ENCODE data around the gene SNX17.
"Not testable (repeated sequence)": the region's sequence is repeated elsewhere in the genome, so short reads cannot be mapped to it uniquely, and the experiment has no call there.

SNX17 gene, protein sequence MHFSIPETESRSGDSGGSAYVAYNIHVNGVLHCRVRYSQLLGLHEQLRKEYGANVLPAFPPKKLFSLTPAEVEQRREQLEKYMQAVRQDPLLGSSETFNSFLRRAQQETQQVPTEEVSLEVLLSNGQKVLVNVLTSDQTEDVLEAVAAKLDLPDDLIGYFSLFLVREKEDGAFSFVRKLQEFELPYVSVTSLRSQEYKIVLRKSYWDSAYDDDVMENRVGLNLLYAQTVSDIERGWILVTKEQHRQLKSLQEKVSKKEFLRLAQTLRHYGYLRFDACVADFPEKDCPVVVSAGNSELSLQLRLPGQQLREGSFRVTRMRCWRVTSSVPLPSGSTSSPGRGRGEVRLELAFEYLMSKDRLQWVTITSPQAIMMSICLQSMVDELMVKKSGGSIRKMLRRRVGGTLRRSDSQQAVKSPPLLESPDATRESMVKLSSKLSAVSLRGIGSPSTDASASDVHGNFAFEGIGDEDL

DNA sequence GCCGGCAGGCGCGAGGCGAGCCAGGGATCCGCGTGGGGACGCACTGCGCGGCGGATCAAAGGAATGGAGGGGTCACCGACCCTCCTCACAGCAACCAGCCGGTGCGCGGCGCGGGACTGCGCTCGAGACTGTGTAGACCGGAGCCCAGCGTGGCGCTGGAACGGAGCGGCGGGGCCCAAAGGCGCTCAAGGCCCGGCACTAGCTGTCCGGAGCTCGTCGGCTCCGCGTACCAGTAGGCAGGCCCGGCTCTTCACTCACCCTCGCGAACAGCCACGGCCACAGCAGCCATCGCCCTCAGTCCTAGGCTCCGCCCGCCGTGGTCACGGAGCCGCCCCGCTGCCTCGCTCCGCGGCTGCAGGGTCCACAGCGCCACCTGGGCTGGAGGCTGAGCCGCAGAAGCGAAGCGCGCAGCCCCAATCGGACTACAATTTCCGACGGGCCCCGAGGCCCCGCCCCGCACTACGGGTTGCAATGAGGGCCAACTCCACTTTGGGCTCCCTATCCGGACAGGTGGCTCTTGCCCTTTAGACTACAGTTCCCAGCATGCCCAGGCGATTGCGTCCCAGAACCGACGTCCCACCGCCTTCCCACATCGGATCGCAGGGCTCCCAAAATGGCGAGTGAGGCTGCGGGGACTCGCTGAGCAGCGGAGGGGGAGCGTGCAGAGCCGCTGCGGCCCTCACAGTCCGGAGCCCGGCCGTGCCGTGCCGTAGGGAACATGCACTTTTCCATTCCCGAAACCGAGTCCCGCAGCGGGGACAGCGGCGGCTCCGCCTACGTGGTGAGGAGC lies at the start of gene SNX17, which contains the start of gene EIF2B4:
TSS of gene SNX17 (plus strand) at position 591 of the 790 bp plus-strand sequence. CDS start at position 719, 128 bp downstream.
TSS of gene EIF2B4 (minus strand) at position 313 of the 790 bp plus-strand sequence. CDS start at position 289, 24 bp downstream.
- peak; percentile 99 for DNase-seq

- DNase-seq, result peak; percentile 12
Observed at GRCh38 chr2:27320958-27321543, 49.4 kb upstream of the SNX17 start.

DNA sequence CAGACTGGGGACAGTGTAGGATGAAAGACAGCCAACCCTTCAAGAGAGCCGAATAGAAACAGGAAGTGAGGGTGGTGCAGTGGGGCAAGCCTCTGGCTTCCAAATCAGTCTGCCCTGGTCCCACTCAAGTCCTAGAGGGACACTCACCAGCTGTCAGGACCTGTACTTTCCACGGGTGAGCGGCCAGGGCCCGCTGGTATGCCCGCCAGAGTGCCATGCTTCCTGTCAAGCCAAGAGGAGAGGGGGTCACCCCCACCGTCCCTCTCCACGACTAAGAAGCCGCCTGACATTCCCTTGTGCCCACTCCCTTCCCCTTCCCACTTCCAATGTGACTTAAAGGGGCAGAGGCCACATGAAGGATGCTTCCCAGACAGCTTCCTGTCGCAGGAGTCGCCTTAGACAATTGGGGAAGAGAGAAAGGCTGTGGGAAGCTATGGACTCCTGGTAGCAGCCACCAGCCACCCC lies 48.1 kb upstream of the SNX17 start:
- no peak for DNase-seq

DNA sequence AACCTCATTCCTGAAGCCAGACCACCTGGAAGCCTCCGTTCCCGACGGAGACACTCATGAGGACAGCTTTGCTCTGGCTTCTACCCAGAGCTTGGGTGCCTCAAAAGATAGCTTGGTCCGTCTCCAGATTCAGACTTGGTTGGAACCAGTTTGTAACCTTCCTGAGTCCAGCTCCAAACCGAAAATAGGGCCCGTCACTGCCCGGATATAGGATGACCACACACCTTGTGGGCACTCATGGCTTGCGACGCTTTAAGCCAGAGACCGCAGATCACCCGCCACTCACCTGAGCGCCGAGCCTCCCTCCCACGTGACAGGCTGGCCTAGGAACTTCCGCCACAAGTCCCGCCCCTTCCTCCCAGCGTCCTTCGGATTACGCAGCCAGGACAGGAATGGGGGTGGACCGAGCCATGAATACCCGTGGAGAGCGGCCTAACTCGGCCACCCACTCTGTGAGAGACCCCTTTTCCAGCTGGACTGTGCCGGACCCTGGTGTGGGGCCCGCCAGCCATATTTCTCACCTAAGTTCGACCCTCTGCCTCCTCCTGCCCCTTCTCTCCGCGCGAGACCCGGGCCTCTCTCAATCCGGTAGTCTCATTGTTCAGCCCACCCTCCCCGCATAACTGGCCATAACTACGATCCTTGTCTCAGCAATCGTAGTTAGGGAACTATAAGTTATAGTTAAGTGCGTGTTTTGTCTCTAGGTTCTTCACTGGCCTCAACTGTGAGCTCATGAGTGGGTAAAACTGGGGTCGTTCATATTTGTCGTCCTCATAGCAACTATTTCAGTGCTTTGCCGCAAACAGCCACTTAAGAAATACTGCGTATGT lies 47.4 kb upstream of the SNX17 start, which contains the start of gene MPV17:
TSS of gene MPV17 (minus strand) at position 332 of the 830 bp plus-strand sequence. CDS start 580 bp downstream, outside the sequence.
- DNase-seq, result peak; percentile 85

DNA sequence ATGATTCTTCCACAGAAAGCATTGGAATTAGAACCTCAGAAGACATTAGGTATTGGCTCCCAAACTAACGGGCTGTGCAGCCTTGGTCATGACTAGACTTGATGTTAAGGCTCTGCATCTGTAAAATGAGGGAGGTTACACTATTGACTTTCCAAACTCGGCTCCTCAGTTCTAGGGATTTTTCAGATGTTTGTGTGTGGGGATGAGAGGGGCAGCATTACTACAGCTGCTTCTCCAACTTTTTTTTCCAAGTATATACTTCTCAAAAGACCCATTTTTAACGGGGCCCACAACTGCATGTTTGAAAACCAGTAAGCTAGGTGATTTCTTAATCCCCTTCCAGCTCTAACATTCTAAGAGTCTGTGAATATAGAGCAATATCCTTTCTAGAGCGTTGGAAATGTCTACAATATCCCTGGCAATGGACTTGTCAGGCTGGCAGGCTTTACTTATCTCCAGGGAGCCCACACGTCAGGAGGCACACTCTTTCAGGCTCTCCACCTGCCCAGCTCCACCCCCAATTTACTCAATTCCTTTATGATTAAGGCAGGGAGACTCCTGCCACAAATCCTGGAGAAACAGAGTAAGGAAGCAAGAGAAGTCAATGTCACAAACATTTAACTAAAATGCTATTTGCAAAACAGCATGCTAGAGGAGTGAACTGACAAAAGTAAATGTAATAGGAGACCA lies 46.7 kb upstream of the SNX17 start:
- DNase-seq, result no peak

GRCh38 chr2:27324720-27325119 lies 45.7 kb upstream of the SNX17 start:
- no peak for DNase-seq

DNA sequence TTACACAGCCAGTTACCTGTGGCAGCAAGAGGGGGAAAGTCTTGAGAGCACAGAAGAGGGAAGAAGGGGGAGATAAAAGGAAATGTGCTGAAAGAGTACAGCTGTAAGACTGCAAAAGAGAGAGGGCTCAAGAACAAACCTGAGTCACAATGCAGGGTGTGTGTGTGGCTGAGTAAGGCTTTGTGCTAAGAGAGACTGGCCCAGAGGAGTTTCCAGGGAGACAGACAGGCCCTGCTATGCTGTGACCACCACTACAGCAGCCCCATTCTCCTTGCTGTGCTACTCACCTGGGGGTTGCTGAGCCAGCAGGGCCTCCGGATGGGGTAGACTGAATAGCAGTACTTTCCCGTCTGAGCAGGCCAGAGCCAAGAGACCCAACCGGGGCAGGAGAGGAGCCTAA lies 35.1 kb upstream of the SNX17 start:
- DNase-seq, result no peak

DNA sequence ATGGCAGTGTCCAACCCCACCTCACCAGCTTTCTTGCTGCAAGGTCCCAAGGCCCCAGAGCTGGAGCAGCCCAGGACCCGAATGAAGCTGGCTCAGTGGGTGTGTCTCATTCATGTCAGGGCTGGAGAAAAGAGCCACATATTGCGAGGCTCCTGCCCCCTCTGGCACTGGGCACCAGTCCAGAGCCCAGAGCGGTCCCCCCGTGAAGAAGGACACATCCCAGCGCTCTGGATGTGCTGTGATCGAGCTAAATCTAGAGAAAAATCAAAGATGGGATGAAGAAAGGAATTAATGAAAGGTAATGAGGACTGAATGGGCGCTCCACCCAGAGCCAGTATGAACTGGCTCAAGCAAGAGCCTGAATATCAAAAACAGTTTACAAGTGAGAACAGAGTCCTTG lies 34.2 kb upstream of the SNX17 start:
- no peak for DNase-seq

DNA sequence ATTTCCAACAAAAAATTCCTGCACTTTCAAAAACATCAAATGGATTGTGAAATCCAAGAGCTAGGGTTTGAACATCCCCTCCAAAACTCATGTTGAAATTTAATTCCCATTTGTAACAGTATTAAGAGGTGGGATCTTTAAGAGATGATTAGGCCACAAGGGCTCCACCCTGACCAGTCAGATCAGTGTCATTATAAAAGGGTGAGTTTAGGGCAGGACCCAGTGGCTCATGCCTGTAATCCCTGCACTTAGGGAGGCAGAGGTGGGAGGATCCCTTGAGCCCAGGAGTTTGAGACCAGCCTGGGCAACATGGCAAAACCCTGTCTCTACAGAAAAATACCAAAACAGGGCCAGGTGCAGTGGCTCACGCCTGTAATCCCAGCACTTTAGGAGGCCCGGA lies 22.8 kb upstream of the SNX17 start:
- no peak for DNase-seq

DNA sequence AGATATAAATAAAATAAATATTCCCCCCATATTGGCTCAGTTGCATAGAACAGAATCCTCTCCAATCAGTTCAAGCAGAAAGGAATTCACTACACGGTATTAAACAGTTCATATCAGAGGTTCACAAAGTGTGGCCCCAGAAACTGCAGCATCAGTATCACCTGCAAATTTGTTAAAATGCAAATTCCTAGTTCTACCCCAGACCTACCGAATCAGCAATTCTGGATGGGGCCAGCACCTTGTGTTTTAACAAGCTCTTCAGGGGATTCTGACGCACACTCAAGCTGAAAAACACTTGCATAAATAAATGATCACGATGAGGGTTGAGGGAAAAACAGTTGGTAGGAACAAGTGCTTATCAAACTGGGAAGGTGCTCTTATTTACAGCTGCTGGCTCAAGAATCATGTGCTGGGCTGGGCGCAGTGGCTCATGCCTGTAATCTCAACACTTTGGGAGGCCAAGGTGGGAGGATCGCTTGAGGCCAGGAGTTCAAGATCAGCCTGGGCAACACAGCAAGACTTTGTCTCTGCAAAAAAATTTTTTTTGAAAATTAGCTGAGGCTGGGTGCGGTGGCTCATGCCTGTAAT lies 20.2 kb upstream of the SNX17 start:
- DNase-seq, result no peak

- DNase-seq, result no peak
Observed at GRCh38 chr2:27351802-27352598, 18.4 kb upstream of the SNX17 start.

GRCh38 chr2:27353386-27353761 lies 17.0 kb upstream of the SNX17 start:
- DNase-seq, result not testable (repeated sequence)

DNA sequence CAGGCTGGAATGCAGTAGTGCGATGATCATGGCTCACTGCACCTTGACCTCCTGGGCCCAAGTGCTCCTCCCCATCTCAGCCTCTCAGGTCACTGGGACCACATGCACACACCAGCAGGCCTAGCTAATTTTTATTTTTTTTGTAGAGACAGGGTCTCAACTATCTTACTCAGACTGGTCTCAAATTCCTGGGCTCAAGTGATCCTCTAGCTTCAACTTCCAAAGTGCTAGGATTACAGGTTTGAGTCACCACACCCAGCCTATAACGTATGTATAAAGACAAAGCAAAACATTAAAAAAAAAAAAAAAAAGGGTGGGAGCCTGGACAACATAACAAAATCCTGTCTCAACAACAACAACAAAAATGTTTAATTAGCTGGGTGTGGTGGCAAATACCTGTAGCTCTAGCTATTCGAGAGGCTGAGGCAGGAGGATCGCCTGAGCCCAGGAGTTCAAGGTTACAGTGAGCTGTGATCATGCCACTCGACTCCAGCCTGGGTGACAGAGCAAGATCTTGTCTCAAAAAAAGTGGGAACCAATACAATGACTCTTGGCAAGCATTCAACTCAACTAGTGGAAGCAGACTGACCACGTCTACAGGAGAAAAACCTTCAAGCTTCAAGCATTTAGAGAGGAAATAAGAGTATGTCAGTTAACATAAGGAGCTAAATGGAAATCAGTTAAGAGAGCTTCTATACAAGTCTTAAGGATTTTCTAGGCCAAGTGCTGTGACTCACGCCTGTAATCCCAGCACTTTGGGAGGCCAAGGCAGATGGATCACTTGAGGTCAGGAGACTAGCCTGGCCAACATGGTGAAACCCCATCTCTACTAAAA lies 16.4 kb upstream of the SNX17 start:
- no peak for DNase-seq

- DNase-seq, result no peak
Observed at GRCh38 chr2:27354597-27354927, 15.9 kb upstream of the SNX17 start.

GRCh38 chr2:27356056-27356381 lies 14.4 kb upstream of the SNX17 start:
- no peak for DNase-seq

DNA sequence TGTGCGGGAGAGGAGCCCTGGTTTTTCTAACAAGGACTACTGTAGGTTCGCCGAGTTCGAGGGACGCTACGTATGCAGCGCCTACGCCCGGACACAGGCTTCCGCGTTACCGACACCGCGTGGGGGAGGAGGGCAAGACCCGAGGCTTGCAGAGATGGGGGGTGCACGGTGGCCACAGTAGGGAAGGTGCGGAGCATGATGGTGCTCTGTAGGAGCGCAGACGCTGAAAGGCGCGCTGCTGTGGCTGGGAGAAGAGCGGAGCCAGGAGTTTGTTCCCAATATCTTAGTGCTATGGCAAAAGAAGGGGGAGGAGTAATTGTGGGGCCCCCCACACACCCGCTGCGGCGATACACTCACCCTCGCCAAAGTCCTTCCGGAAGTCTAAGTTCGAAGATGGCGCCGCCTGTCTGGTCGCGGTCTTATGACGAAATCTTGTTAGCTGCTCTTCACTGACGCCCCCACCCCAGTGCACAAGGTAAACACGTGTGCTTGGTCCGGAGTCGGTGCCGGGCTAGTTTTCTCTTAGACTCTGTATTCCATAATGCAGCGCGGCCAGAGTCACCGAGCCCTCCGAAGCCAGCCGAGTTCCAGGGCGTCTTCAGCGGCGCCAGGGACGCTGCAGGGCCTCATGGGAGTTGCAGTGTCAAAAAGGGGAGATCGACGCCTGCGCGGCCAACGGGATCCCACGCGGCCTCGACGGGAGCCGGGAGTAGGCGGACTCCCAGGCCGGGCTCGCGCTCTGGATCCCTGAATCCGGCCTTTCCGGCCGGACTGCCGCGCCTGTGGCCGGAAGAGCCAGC lies 13.8 kb upstream of the SNX17 start, which contains the start of gene GTF3C2:
TSS of gene GTF3C2 (minus strand) at position 383 of the 800 bp plus-strand sequence. CDS start 13,210 bp downstream, outside the sequence.
- DNase-seq, result peak; percentile 92

DNA sequence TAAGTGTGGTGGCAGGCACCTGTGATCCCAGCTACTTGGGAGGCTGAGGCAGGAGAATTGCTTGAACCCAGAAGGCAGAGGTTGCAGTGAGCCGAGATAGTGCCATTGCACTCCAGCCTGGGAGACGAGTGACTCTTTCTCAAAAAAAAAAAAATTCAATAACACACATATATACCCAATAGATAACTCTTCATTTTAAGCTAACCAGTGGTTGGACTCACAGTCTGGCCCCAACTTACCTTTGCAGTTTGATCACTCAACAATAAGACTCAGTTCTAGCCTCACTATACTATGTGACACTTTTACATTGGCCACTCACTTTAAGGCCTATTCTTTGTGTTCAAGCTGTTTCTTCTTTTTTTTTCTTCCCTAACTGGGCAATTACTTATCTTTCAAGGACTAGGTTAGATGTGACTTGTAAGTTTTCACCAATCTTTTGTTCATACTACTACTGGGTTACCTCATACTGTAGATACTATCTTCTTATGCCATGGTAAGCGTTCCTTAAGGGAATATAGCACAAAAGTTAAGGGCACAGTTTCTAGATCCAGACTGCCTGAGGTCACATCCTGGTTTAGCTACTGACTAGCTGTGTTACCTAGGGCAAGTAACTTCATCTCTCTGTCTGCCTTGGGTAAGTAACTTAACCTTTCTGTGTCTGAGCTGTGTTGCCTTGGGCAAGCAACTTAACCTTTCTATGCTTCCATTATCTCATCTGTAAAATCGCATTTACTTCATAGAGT lies 7.6 kb upstream of the SNX17 start:
- no peak for DNase-seq

GRCh38 chr2:27363933-27364332 lies 6.5 kb upstream of the SNX17 start:
- DNase-seq, result no peak
